ENCODE results near the gene NDST1.
A peak's percentile ranks its signal among the peaks of the same experiment; 100 is the strongest.

The NDST1 gene

GRCh38 chr5:150497989-150498317 is 10.0 kb upstream of the NDST1 start:
- Histone ChIP-seq H3K36me3 (no peaks in the 10 kb centered on the region), H3K9me3 (no peaks in the 10 kb centered on the region), H3K27me3 (no peaks in the 10 kb centered on the region), H3K27ac (peak overlapping the region; percentile 73 to 96), H3K4me3 (peak overlapping the region in 1 of 2 donors; percentile 10), H3K4me1 (peaks cover 13 to 90% (median 77%) of the 10 kb centered on the region in 4 donors)
- no peak for DNase-seq
- intact Hi-C loops (cut with DNase I; ENCODE audit: low total_unique reads): no loop called here
- no peak for TF ChIP-seq CTCF (IDR thresholded peaks at IDR 0.05)

GRCh38 chr5:150498501-150498900 is 9.4 kb upstream of the NDST1 start:
- DNase-seq: no peak

GRCh38 chr5:150498971-150499370 is 9.0 kb upstream of the NDST1 start:
- no peak for DNase-seq
- Histone ChIP-seq H3K4me1 (peaks cover 15 to 90% (median 78%) of the 10 kb centered on the region in 4 donors), H3K4me3 (no peak overlapping the region), H3K27ac (peak overlapping the region; percentile 73 to 96), H3K9me3 (no peaks in the 10 kb centered on the region), H3K36me3 (no peaks in the 10 kb centered on the region), H3K27me3 (no peaks in the 10 kb centered on the region)
- intact Hi-C loops (cut with DNase I; ENCODE audit: low total_unique reads): no loop called here
- no peak for TF ChIP-seq CTCF (IDR thresholded peaks at IDR 0.05)

More at GRCh38 chr5:150498501-150498900, 9.4 kb upstream of the NDST1 start:
- Histone ChIP-seq H3K4me3 (no peak overlapping the region), H3K27me3 (no peaks in the 10 kb centered on the region), H3K36me3 (no peaks in the 10 kb centered on the region), H3K4me1 (peaks cover 13 to 90% (median 78%) of the 10 kb centered on the region in 4 donors), H3K9me3 (no peaks in the 10 kb centered on the region), H3K27ac (peak overlapping the region; percentile 73 to 96)
- TF ChIP-seq CTCF (IDR thresholded peaks at IDR 0.05): no peak
- intact Hi-C loops (cut with DNase I; ENCODE audit: low total_unique reads): no loop called here

- peak overlapping the region; percentile 73 to 96 for H3K27ac ChIP-seq
- no peak for TF ChIP-seq CTCF (IDR thresholded peaks at IDR 0.05)
- no peak overlapping the region for H3K4me3 ChIP-seq
Observed at GRCh38 chr5:150499437-150499956, 8.4 kb upstream of the NDST1 start.

GRCh38 chr5:150500328-150500841 is 7.5 kb upstream of the NDST1 start:
- DNase-seq: no peak

More at GRCh38 chr5:150499437-150499956, 8.4 kb upstream of the NDST1 start:
- Histone ChIP-seq H3K36me3 (no peaks in the 10 kb centered on the region), H3K4me1 (peaks cover 18 to 90% (median 81%) of the 10 kb centered on the region in 4 donors), H3K9me3 (no peaks in the 10 kb centered on the region), H3K27me3 (no peaks in the 10 kb centered on the region)
- DNase-seq: no peak
- intact Hi-C loops (cut with DNase I; ENCODE audit: low total_unique reads): no loop called here

More at GRCh38 chr5:150500328-150500841, 7.5 kb upstream of the NDST1 start:
- Histone ChIP-seq H3K36me3 (no peaks in the 10 kb centered on the region), H3K4me3 (no peak overlapping the region), H3K27ac (peak overlapping the region; percentile 83 to 96), H3K9me3 (no peaks in the 10 kb centered on the region), H3K4me1 (peaks cover 18 to 98% (median 90%) of the 10 kb centered on the region in 4 donors), H3K27me3 (no peaks in the 10 kb centered on the region)
- TF ChIP-seq CTCF (IDR thresholded peaks at IDR 0.05): no peak
- intact Hi-C loops (cut with DNase I; ENCODE audit: low total_unique reads): no loop called here

All from tibial artery (tissue), 4 donors.